ACC112 (cell line): ENCODE results near the gene CTAGE8.
"Not testable (repeated sequence)": the region's sequence is repeated elsewhere in the genome, so short reads cannot be mapped to it uniquely, and the experiment has no call there.

Source experiments
- H2AFZ ChIP-seq: fragments of 200-600 bp; sonication (generic); one replicate; pipeline ENCODE4 v1.6.0; 2017; ENCODE audit warnings: antibody characterized with exemption, low read length; ENCODE audit not compliant: unreplicated experiment
- H3K27ac ChIP-seq: fragments of 200-600 bp; sonication (generic); 2 replicates; pipeline ENCODE4 v1.5.1; 2014; ENCODE audit warnings: low read depth, mild to moderate bottlenecking, antibody characterized with exemption, low read length, moderate library complexity
- H3K27me3 ChIP-seq: fragments of 200-600 bp; sonication (generic); 2 replicates; pipeline ENCODE4 v1.6.1; 2014; ENCODE audit warnings: mild to moderate bottlenecking, antibody characterized with exemption, low read length, moderate library complexity, mixed read lengths; ENCODE audit not compliant: insufficient read depth
- H3K36me3 ChIP-seq: fragments of 200-600 bp; sonication (generic); 2 replicates; pipeline ENCODE4 v1.6.1; 2016; ENCODE audit warnings: mild to moderate bottlenecking, antibody characterized with exemption, low read length, moderate library complexity, mixed read lengths; ENCODE audit not compliant: insufficient read depth
- H3K4me1 ChIP-seq: fragments of 200-600 bp; sonication (generic); one replicate; pipeline ENCODE4 v1.6.1; 2016; ENCODE audit warnings: low read length, mixed read lengths; ENCODE audit not compliant: insufficient read depth, unreplicated experiment, control insufficient read depth
- H3K4me3 ChIP-seq: fragments of 200-600 bp; sonication (generic); 2 replicates; pipeline ENCODE4 v1.5.1; 2014; ENCODE audit warnings: mild to moderate bottlenecking, low read depth, low read length
- H3K79me2 ChIP-seq: fragments of 200-600 bp; sonication (generic); one replicate; pipeline ENCODE4 v1.6.0; 2016; ENCODE audit warnings: low read length; ENCODE audit not compliant: control insufficient read depth, unreplicated experiment, insufficient read depth

The CTAGE8 gene

DNA sequence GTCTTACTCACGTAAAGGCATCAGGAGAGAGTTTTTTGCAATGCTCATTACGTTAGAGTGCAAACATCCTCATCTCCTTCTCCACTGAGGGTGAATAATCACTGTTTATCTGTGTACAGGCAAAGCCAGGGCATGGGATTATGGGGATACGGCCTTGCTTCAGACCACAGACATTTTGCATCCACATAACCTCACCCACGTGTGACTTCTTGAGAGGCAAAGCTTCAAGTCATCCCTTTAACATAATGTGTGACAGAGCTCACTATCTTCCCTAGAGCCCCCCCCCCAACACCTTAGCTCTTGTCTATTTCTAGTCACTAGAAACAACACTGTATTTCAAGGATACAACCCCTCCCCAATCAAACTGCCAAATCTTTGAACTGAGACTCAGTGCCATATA lies 22.5 kb upstream of the CTAGE8 start:
- H3K27me3 ChIP-seq, H3K4me1 ChIP-seq, H3K79me2 ChIP-seq, H3K27ac ChIP-seq, H2AFZ ChIP-seq, H3K36me3 ChIP-seq, H3K4me3 ChIP-seq: not testable (repeated sequence)

DNA sequence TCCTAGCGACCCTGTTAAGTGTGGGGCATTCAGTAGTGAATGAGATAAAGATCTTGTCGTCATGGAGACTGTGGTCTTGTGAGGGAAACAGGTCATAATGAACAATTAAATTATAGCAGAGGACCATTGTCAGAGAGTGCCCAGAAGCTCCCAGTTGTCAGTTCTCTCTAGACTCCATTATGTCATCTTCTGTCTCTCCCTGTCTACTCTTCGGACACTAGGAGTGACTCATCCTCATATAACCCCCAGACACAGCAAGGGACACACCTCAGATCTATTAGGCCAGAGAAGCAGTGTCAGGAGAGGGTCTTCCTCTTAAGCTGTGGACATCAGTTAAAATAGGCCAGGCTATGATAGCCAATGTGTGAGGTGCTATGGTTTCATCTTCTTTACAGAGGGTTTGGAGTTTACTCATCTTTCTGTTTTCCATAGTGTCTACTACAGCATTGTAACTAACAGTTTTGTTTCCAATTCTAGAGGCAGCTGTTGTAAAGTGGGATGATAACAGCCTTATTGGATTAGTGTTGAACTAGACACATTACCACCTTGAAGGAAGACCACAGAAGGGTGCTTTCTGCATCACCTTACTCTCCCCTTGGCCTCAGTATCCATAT lies 18.2 kb upstream of the CTAGE8 start:
- not testable (repeated sequence) for H3K36me3 ChIP-seq, H3K27me3 ChIP-seq, H3K4me3 ChIP-seq, H2AFZ ChIP-seq, H3K79me2 ChIP-seq, H3K4me1 ChIP-seq, H3K27ac ChIP-seq

DNA sequence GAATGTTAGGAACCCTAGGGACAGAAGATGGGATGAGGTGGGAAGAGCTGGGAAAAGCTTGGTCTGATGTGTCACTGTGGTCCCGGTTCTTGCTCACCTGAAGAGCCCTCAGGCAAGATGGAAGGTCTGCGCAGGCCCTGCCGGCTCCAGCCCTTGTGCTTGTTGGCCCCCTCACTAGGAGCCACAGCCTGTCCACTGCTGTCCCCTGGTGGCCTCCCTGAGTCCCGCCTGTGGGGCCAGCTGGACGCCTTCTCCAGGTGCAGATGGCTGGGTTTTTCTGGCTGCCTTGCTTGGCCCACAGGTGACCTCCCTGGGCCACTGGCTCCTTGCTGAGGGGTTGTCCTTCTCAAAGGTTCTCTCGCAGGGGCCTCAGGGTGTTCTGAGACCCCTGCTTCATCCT lies 14.6 kb upstream of the CTAGE8 start:
- not testable (repeated sequence) for H3K4me3 ChIP-seq, H3K27me3 ChIP-seq, H3K36me3 ChIP-seq, H3K79me2 ChIP-seq, H2AFZ ChIP-seq, H3K4me1 ChIP-seq, H3K27ac ChIP-seq

GRCh38 chr7:144282490-144282889 lies 13.4 kb upstream of the CTAGE8 start:
- not testable (repeated sequence) for H3K27me3 ChIP-seq, H3K36me3 ChIP-seq, H3K79me2 ChIP-seq, H2AFZ ChIP-seq, H3K4me3 ChIP-seq, H3K27ac ChIP-seq, H3K4me1 ChIP-seq

DNA sequence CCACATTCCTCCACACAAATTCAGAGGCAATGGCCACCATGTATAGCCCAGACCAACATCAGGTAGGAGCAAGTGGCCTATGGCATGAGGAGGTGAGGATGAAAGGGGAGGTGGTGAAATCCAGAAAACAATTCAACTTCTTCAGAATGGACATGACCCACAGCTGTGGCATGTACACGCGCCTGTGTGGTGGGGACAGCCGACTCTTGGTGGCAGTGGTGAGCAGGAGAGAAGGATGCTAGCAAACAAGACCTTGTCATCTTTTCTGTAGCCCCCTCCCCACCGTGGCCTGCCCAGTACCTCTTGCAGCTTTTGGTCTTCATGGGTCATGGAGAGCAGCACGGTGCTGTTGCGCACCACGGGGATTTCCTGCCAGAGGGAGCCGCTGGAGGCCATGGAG lies 12.9 kb upstream of the CTAGE8 start:
- not testable (repeated sequence) for H3K4me1 ChIP-seq, H3K79me2 ChIP-seq, H3K27me3 ChIP-seq, H2AFZ ChIP-seq, H3K4me3 ChIP-seq, H3K36me3 ChIP-seq, H3K27ac ChIP-seq

GRCh38 chr7:144280010-144280409 lies 10.9 kb upstream of the CTAGE8 start:
- H3K79me2 ChIP-seq, H2AFZ ChIP-seq, H3K4me1 ChIP-seq, H3K27ac ChIP-seq, H3K27me3 ChIP-seq, H3K4me3 ChIP-seq, H3K36me3 ChIP-seq: not testable (repeated sequence)

GRCh38 chr7:144275281-144275680 lies 6.2 kb upstream of the CTAGE8 start:
- H3K4me1 ChIP-seq, H3K79me2 ChIP-seq, H3K36me3 ChIP-seq, H3K27ac ChIP-seq, H3K4me3 ChIP-seq, H3K27me3 ChIP-seq, H2AFZ ChIP-seq: not testable (repeated sequence)

- not testable (repeated sequence) for H3K27me3 ChIP-seq, H3K4me3 ChIP-seq, H2AFZ ChIP-seq, H3K4me1 ChIP-seq, H3K79me2 ChIP-seq, H3K27ac ChIP-seq, H3K36me3 ChIP-seq
Measured at GRCh38 chr7:144264692-144265091, 4.4 kb downstream of the CTAGE8 start, which contains the start of gene OR2A7. Gene OR2A7, minus strand, starts transcription at chr7:144264792. Its CDS starts 5,164 bp downstream, at chr7:144259628.

DNA sequence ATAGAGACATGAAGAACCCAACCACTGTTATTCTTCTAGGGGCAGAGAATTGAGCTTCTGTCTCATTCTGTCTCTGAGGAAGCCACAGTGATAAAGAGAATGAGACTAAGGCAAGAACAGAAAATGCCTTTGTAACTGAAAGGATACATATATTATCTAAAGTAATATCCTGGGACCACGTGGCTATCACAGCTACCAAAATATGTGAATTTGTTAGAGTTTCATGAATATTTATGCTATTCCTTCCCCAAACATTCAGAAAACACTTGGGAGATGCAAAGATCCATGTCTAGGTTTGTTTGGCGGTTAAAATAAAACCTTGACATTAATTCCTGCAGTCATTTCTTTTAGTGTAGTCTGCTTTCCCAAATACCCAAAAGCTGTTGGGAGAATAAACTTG lies 7.0 kb downstream of the CTAGE8 start:
- H3K4me1 ChIP-seq, H2AFZ ChIP-seq, H3K27ac ChIP-seq, H3K36me3 ChIP-seq, H3K79me2 ChIP-seq, H3K27me3 ChIP-seq, H3K4me3 ChIP-seq: not testable (repeated sequence)

DNA sequence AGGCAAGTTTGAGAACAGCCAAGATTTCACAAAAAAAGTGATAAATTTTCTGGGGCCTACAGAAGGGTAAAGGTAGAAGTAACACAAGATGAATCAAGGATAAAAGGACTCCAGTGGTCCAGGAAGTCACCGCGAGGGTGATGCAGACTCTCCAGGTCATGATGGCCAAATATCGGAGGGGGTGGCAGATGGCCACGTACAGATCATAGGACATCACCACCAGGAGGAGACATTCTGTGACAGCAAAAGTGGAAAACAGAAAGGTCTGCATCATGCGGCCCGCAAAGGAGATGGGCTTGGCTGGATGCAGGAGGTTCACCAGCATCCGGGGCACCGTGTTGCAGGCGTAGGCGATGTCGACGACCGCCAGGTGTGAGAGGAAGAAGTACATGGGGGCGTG lies 10.0 kb downstream of the CTAGE8 start:
- not testable (repeated sequence) for H2AFZ ChIP-seq, H3K4me1 ChIP-seq, H3K79me2 ChIP-seq, H3K27me3 ChIP-seq, H3K4me3 ChIP-seq, H3K27ac ChIP-seq, H3K36me3 ChIP-seq

GRCh38 chr7:144256112-144256511 lies 13.0 kb downstream of the CTAGE8 start:
- H3K36me3 ChIP-seq, result no peaks in the 10 kb centered on the region
- H3K4me3 ChIP-seq, result no peak overlapping the region
- no peak overlapping the region for H3K27ac ChIP-seq
- no peaks in the 10 kb centered on the region for H3K4me1 ChIP-seq
- H3K79me2 ChIP-seq, result no peaks in the 10 kb centered on the region
- no peaks in the 10 kb centered on the region for H3K27me3 ChIP-seq
- no peak overlapping the region for H2AFZ ChIP-seq
